ENCODE data around the gene ZDHHC3. TPM values are rescaled to one million over a fixed set of nuclear protein-coding genes. Genes with fewer than 3 reads are reported as not detected.

Gene ZDHHC3
- polyA plus RNA-seq, 1 of the 3 experiments (the other 2 are of a cell fraction), result 60.7 TPM

GRCh38 chr3:44989636-44990373, 13.8 kb upstream of the ZDHHC3 start (continued):
- no peak for TF ChIP-seq CTCF (IDR thresholded peaks at IDR 0.05)

- POLR2A ChIA-PET, result no interaction called here
- DNase-seq, result no peak
- no peak overlapping the region for H3K27ac ChIP-seq (ENCODE audit: low read depth in 2 of 2, low read length in 1 of 2)
- no peaks in the 10 kb centered on the region for H3K9me3 ChIP-seq
- H2AFZ ChIP-seq (ENCODE audit: low read depth), result no peak overlapping the region
- no peak overlapping the region for H3K4me2 ChIP-seq
- no peaks in the 10 kb centered on the region for H3F3A ChIP-seq (replicated peaks; ENCODE audit: insufficient read depth)
- no peak overlapping the region for H3K4me3 ChIP-seq (ENCODE audit: low read depth in 2 of 2, low read length in 1 of 2)
- H4K20me1 ChIP-seq (ENCODE audit: insufficient read depth), result 0 out of 2 replicates have a peak, but pooled peaks cover under 1% of the 10 kb centered on the region
- WGBS (ENCODE audit: low lambda C conversion rate), result 90% methylated on average over 8 of the region's 8 CpGs
- CTCF ChIA-PET, result interaction anchor here (1.0 to 2.5 kb wide), 3 partner anchors 11 to 28 kb away, joined by 3 to 9 read pairs (median 4); partner anchors contain the start of genes EXOSC7 and ZDHHC3
- H3K9ac ChIP-seq, result no peak overlapping the region
- H3K9me2 ChIP-seq, result no peaks in the 10 kb centered on the region
- H3K4me1 ChIP-seq (ENCODE audit: control insufficient read depth in 1 of 2, insufficient read depth in 2 of 2, low read depth in 1 of 2, low read length in 1 of 2), result peaks cover 6 to 15% of the 10 kb centered on the region in 2 experiments; a peak in 2 of 4 replicates
- peaks cover 4 to 32% of the 10 kb centered on the region in 2 experiments for H3K36me3 ChIP-seq (replicated peaks in 1 of 2; ENCODE audit: control insufficient read depth in 1 of 2, insufficient read depth in 2 of 2, low read length in 1 of 2)
- no peaks in the 10 kb centered on the region for H3K27me3 ChIP-seq (ENCODE audit: insufficient read depth)
- peaks cover 25% of the 10 kb centered on the region for H3K79me2 ChIP-seq (ENCODE audit: insufficient read depth)
- TF ChIP-seq ELF1 (IDR thresholded peaks at IDR 0.05) (no peak), EZH2phosphoT487 (IDR thresholded peaks at IDR 0.05; ENCODE audit: borderline replicate concordance, low read depth) (no peak), RFX5 (IDR thresholded peaks at IDR 0.05; ENCODE audit: low read length) (no peak), YY1 (IDR thresholded peaks at IDR 0.05; ENCODE audit: low read depth) (no peak)
Observed at GRCh38 chr3:44989141-44989540, 13.2 kb upstream of the ZDHHC3 start.

- Histone ChIP-seq H3F3A (replicated peaks; ENCODE audit: insufficient read depth) (no peaks in the 10 kb centered on the region), H3K36me3 (replicated peaks in 1 of 2; ENCODE audit: control insufficient read depth in 1 of 2, insufficient read depth in 2 of 2, low read length in 1 of 2) (peaks cover 11 to 32% of the 10 kb centered on the region in 2 experiments), H4K20me1 (ENCODE audit: insufficient read depth) (no peaks in the 10 kb centered on the region), H3K4me3 (ENCODE audit: low read depth in 2 of 2, low read length in 1 of 2) (no peak overlapping the region), H3K4me1 (ENCODE audit: control insufficient read depth in 1 of 2, insufficient read depth in 2 of 2, low read depth in 1 of 2, low read length in 1 of 2) (peaks cover under 1 to 5% of the 10 kb centered on the region in 2 experiments; a peak in 2 of 4 replicates), H3K79me2 (ENCODE audit: insufficient read depth) (peaks cover 34% of the 10 kb centered on the region), H3K9me2 (no peaks in the 10 kb centered on the region), H3K27me3 (ENCODE audit: insufficient read depth) (no peaks in the 10 kb centered on the region), H3K9ac (no peak overlapping the region), H2AFZ (ENCODE audit: low read depth) (no peak overlapping the region), H3K9me3 (no peaks in the 10 kb centered on the region), H3K27ac (ENCODE audit: low read depth in 2 of 2, low read length in 1 of 2) (no peak overlapping the region), H3K4me2 (no peak overlapping the region)
- WGBS (ENCODE audit: low lambda C conversion rate), result 100% methylated on average over 2 of the region's 2 CpGs
- ChIA-PET POLR2A (no interaction called here), CTCF (interaction anchor here (1.0 to 2.5 kb wide), 5 partner anchors 10 to 27 kb away, joined by 3 to 9 read pairs (median 4); partner anchors contain the start of genes EXOSC7 and ZDHHC3)
- peak; percentile 34 for DNase-seq
- TF ChIP-seq RCOR1 (IDR thresholded peaks at IDR 0.05; ENCODE audit: low read length) (no peak), POLR2AphosphoS5 (IDR thresholded peaks at IDR 0.05; ENCODE audit: low read depth, low read length) (no peak), CTCF (IDR thresholded peaks at IDR 0.05) (peak; percentile 61), RAD21 (IDR thresholded peaks at IDR 0.05; ENCODE audit: low read length) (peak; percentile 22; the same call in 1 of the 2 replicates), REST (IDR thresholded peaks at IDR 0.05; ENCODE audit: low read depth, low read length) (no peak)
Observed at GRCh38 chr3:44988073-44988472, 12.1 kb upstream of the ZDHHC3 start.
